ENCODE data around the gene NPSR1. TPM values are rescaled to one million over a fixed set of nuclear protein-coding genes. Genes with fewer than 3 reads are reported as not detected.

The NPSR1 gene
- total and polyA plus RNA-seq, 12 donors: not detected

DNA sequence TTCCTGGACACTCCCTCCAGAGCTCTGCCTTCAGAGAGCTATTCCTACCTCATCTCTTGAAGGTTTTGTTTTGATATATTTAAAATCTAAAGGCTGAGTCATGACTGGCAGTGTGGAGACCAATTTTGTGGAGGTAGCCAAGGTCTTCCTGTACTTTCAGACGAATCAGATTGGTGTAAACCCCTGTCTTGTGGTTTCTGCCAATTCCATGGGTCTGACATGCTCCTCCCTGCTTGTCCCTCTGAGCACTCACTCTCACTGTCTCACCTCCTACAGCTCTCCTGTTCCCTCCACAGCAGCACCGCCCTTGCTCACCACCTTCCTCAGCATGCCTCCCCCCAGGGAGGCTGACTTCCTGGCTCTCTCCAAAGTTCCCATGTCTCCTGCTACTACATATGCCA is 179.8 kb downstream of the NPSR1 start:
- no peak overlapping the region for H3K27ac ChIP-seq
- peaks cover 0 to 2% (median 0%) of the 10 kb centered on the region in 11 donors for H3K9me3 ChIP-seq
- H3K27me3 ChIP-seq: peaks cover 0 to 5% (median 0%) of the 10 kb centered on the region in 7 donors
- no peaks in the 10 kb centered on the region for H3K4me1 ChIP-seq
- TF ChIP-seq, protein P1, sequence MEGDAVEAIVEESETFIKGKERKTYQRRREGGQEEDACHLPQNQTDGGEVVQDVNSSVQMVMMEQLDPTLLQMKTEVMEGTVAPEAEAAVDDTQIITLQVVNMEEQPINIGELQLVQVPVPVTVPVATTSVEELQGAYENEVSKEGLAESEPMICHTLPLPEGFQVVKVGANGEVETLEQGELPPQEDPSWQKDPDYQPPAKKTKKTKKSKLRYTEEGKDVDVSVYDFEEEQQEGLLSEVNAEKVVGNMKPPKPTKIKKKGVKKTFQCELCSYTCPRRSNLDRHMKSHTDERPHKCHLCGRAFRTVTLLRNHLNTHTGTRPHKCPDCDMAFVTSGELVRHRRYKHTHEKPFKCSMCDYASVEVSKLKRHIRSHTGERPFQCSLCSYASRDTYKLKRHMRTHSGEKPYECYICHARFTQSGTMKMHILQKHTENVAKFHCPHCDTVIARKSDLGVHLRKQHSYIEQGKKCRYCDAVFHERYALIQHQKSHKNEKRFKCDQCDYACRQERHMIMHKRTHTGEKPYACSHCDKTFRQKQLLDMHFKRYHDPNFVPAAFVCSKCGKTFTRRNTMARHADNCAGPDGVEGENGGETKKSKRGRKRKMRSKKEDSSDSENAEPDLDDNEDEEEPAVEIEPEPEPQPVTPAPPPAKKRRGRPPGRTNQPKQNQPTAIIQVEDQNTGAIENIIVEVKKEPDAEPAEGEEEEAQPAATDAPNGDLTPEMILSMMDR (IDR thresholded peaks at IDR 0.05): no peak
- ATAC-seq (no peak), DNase-seq (no peak)
- H3K4me3 ChIP-seq: no peak overlapping the region
- WGBS, 2 donors: 44 to 58% methylated on average over 2 of the region's 2 CpGs
- no peaks in the 10 kb centered on the region for H3K36me3 ChIP-seq
- intact Hi-C loops (cut with DNase I): no loop called here

DNA sequence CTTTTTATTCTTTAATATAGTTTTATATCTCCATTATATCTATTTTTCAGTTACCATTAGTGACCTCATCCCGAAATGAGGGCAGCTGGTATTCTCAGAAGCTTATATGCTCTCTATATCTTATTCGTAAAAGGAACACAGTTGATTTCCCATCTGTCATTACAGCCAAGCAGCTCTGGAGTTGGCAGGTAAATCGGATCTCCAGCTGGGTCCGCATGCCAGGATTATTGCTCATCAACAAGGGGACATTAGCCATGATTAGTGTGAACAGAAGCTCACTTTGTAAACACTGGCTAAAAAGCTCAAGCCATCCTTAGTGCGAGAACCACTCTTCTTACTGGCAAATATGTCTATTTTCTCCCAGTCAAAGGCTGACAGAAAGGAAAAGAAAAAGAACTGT is 180.3 kb downstream of the NPSR1 start:
- H3K36me3 ChIP-seq: no peaks in the 10 kb centered on the region
- intact Hi-C loops (cut with DNase I): no loop called here
- TF ChIP-seq, protein P1 (IDR thresholded peaks at IDR 0.05): no peak
- H3K4me3 ChIP-seq: no peak overlapping the region
- no peaks in the 10 kb centered on the region for H3K4me1 ChIP-seq
- WGBS, 2 donors: 78 to 81% methylated on average over 5 of the region's 5 CpGs
- peaks cover 0 to 5% (median 0%) of the 10 kb centered on the region in 7 donors for H3K27me3 ChIP-seq
- ATAC-seq (no peak), DNase-seq (no peak)
- H3K9me3 ChIP-seq: peaks cover 0 to 7% (median 0%) of the 10 kb centered on the region in 11 donors
- no peak overlapping the region for H3K27ac ChIP-seq

DNA sequence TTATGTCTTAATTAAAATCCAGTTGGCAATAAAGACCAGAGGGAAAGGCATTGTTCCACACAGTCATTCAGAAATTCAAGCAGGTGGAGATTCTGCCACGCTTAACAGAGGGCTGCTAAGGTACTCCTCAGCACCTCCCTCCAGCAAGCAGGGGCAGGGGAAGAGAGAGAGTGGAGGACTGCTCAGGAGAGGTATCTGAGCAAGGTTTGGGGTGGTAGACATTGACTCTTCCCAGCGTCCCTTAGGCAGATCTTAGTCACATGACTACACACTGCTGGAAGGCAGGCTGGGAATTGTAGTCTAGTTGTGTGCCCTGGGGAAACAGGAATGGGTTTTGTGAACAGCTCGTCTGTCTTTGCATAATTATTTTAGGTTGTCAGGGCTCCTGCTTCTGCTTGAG is 181.6 kb downstream of the NPSR1 start:
- 73 to 75% methylated on average over 3 of the region's 3 CpGs for WGBS, 2 donors
- no peak overlapping the region for H3K4me3 ChIP-seq
- peaks cover 0 to 11% (median 0%) of the 10 kb centered on the region in 11 donors for H3K9me3 ChIP-seq
- ATAC-seq (no peak), DNase-seq (no peak)
- H3K4me1 ChIP-seq: no peaks in the 10 kb centered on the region
- TF ChIP-seq, protein P1 (IDR thresholded peaks at IDR 0.05): no peak
- intact Hi-C loops (cut with DNase I): no loop called here
- peaks cover 0 to 5% (median 0%) of the 10 kb centered on the region in 7 donors for H3K27me3 ChIP-seq
- no peaks in the 10 kb centered on the region for H3K36me3 ChIP-seq
- H3K27ac ChIP-seq: no peak overlapping the region

DNA sequence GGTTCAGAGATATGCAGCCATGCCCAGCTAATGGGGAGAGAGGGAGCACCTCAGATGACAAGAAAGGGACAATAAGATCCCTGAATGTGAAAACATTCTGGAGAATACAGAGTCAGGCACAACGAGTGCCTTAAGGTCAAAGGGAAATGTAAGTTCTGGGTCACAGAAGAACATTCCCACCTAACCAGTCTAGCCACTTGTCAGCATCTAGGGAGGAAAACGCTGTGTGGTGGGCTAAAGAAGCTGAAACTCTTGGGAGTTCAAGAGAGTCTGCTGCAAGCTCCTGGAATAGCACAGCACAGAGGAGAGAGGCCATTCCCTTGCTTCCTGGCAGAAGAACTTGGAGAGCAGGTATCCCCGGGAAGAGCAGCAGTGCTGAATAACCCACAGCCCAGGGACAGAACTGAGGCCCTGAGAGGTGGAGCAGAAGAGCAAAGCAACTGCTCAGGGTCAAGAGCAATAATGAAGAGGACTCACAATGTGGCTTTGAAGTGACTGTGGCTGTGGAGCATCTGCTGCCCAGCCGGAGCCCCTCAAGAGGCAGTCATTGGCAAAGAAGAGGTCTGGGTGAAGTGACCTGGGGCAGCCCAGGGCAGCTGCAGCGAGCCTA is 182.3 kb downstream of the NPSR1 start:
- ATAC-seq (no peak), DNase-seq (no peak)
- TF ChIP-seq, protein P1 (IDR thresholded peaks at IDR 0.05): no peak
- Histone ChIP-seq H3K4me1 (no peaks in the 10 kb centered on the region), H3K36me3 (no peaks in the 10 kb centered on the region), H3K27ac (no peak overlapping the region), H3K4me3 (no peak overlapping the region), H3K9me3 (peaks cover 0 to 11% (median 0%) of the 10 kb centered on the region in 11 donors), H3K27me3 (peaks cover 0 to 5% (median 0%) of the 10 kb centered on the region in 7 donors)
- WGBS, 2 donors: 75 to 77% methylated on average over 5 of the region's 5 CpGs
- intact Hi-C loops (cut with DNase I): no loop called here
